HG03378 (cell line): ENCODE results near the gene ZRANB2.

Experiments
- ATAC-seq: cut with Tn5 transposase; IDR thresholded peaks from one replicate; pipeline ENCODE4 v1.9.1; 2021; ENCODE audit warnings: mild to moderate bottlenecking, moderate library complexity; ENCODE audit not compliant: unreplicated experiment

Gene ZRANB2

GRCh38 chr1:71080739-71081696 lies at the start of gene ZRANB2:
ZRANB2 (minus strand) TSS chr1:71081035; CDS start chr1:71080995, 40 bp downstream.
- peak; percentile 99 for ATAC-seq

- ATAC-seq = no peak
Measured at GRCh38 chr1:71128060-71128459, 47.2 kb upstream of the ZRANB2 start.

- no peak for ATAC-seq
Measured at GRCh38 chr1:71118086-71118485, 37.3 kb upstream of the ZRANB2 start.

- ATAC-seq = no peak
Measured at GRCh38 chr1:71116729-71117128, 35.9 kb upstream of the ZRANB2 start.

- no peak for ATAC-seq
Measured at GRCh38 chr1:71106658-71107322, 26.0 kb upstream of the ZRANB2 start.

- ATAC-seq = no peak
Measured at GRCh38 chr1:71104417-71104816, 23.6 kb upstream of the ZRANB2 start.

GRCh38 chr1:71101839-71102376 lies 21.1 kb upstream of the ZRANB2 start:
- ATAC-seq = no peak

GRCh38 chr1:71097428-71097827 lies 16.6 kb upstream of the ZRANB2 start:
- no peak for ATAC-seq

- ATAC-seq = no peak
Measured at GRCh38 chr1:71094913-71095312, 14.1 kb upstream of the ZRANB2 start.

GRCh38 chr1:71093938-71094337 lies 13.1 kb upstream of the ZRANB2 start:
- ATAC-seq = no peak

GRCh38 chr1:71089536-71090270 lies 8.9 kb upstream of the ZRANB2 start:
- ATAC-seq = no peak

- no peak for ATAC-seq
Measured at GRCh38 chr1:71088645-71089287, 7.9 kb upstream of the ZRANB2 start.

GRCh38 chr1:71087713-71088112 lies 6.9 kb upstream of the ZRANB2 start:
- ATAC-seq = no peak

GRCh38 chr1:71087060-71087459 lies 6.2 kb upstream of the ZRANB2 start:
- no peak for ATAC-seq

GRCh38 chr1:71086331-71086730 lies 5.5 kb upstream of the ZRANB2 start:
- no peak for ATAC-seq

- no peak for ATAC-seq
Measured at GRCh38 chr1:71083271-71083670, 2.4 kb upstream of the ZRANB2 start.

GRCh38 chr1:71081697-71082080 lies 854 bp upstream of the ZRANB2 start:
- ATAC-seq = no peak

- peak; percentile 0 for ATAC-seq
Measured at GRCh38 chr1:71080230-71080738, 551 bp downstream of the ZRANB2 start.

- ATAC-seq = no peak
Measured at GRCh38 chr1:71074681-71075080, 6.2 kb downstream of the ZRANB2 start.

GRCh38 chr1:71072273-71072672 lies 8.6 kb downstream of the ZRANB2 start:
- no peak for ATAC-seq
